ENCODE measurements around the gene CTNNA1.

Gene CTNNA1

DNA sequence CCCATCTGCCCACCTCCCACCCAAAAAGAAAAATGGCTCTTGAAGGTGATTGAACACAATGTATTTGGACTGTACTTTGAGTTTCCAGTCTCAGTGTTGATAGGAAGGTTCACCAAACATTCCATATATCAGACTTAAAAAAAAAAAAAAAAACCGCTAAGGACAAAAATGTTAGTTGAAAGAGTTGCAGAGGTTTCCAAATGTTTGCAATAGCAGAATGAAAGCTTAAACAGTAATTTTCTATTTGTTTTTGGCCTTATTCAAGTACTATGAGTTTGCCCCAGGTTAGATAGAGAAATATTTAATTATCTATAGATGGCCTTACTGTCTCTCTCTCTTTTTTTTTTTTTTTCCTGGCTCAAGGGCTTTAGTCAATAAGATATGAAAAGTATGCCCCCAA is 115.8 kb downstream of the CTNNA1 start:
- Histone ChIP-seq H3K36me3 (ENCODE audit: control insufficient read depth in 4 of 4, insufficient read depth in 4 of 4, low read length in 3 of 4) (peaks cover 0 to 2% (median under 1%) of the 10 kb centered on the region in 4 experiments), H3K27ac (ENCODE audit: insufficient read depth in 1 of 2, low read depth in 1 of 2, low read length in 2 of 2, poor library complexity in 1 of 2, severe bottlenecking in 2 of 2) (no peak overlapping the region), H3K9me3 (ENCODE audit: control extremely low read depth in 1 of 5, control insufficient read depth in 4 of 5, insufficient read depth in 2 of 5, low read depth in 1 of 5, low read length in 4 of 5) (peaks cover 0 to 1% (median 0%) of the 10 kb centered on the region in 5 experiments), H3K4me3 (ENCODE audit: control insufficient read depth in 1 of 7, extremely low read depth in 1 of 7, insufficient read depth in 4 of 7, low read depth in 2 of 7, low read length in 6 of 7) (no peak overlapping the region), H3K27me3 (replicated peaks in 2 of 5; ENCODE audit: control insufficient read depth in 4 of 5, insufficient read depth in 5 of 5, low read length in 4 of 5) (no peaks in the 10 kb centered on the region), H3K4me1 (ENCODE audit: control extremely low read depth in 1 of 4, control insufficient read depth in 4 of 4, insufficient read depth in 4 of 4, low read length in 3 of 4) (peaks cover 0 to 9% (median 6%) of the 10 kb centered on the region in 4 experiments)
- POLR2A ChIA-PET, result interaction anchor here (0.6 kb wide), 1 partner anchor 89 kb away, joined by 4 read pairs; no protein-coding TSS in a partner anchor
- DNase-seq, result no peak
- CTCF ChIA-PET, result interaction anchor here (0.6 to 1.4 kb wide), 2 partner anchors 11 to 517 kb away, joined by 3 read pairs; no protein-coding TSS in a partner anchor
- WGBS (ENCODE audit: insufficient coverage), result no CpG with 5 or more reads among the region's 1 CpG

DNA sequence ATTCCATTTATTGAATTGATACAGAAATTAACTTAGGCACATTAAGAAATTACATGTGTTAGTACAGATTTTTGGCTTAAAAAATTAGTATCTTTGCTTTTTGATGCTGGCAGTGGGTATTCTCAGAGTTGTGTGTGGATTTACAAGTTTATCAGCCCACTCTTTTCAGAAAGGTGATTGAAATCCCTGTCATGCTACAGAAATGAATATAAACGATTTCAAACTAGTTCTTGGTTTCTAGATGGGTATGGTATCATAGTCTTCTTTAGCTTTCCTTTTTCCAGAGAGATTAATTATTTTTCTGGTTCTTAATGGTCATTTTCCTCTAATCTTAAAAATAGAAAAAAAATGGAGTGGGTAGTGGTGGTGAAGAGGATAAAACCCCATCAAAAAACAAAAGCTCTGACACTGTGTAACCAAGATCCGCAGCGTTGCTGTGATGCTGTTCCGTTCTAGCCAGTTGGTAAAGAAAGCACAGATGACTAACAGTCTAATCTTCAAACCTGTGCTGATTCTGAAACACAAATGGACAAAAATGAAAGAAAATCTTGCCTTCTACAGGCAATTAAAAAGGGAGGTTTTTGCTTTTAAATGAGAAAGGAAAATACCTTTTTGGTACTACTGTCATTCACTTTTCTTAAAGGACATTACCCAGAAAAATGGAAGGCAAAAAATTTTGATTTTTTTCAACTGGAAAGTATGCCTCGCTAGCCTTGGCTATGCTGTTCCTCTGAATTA is 116.7 kb downstream of the CTNNA1 start:
- Histone ChIP-seq H3K4me1 (ENCODE audit: control extremely low read depth in 1 of 4, control insufficient read depth in 4 of 4, insufficient read depth in 4 of 4, low read length in 3 of 4) (peaks cover 0 to 9% (median 6%) of the 10 kb centered on the region in 4 experiments), H3K27ac (ENCODE audit: insufficient read depth in 1 of 2, low read depth in 1 of 2, low read length in 2 of 2, poor library complexity in 1 of 2, severe bottlenecking in 2 of 2) (no peak overlapping the region), H3K9me3 (ENCODE audit: control extremely low read depth in 1 of 5, control insufficient read depth in 4 of 5, insufficient read depth in 2 of 5, low read depth in 1 of 5, low read length in 4 of 5) (no peaks in the 10 kb centered on the region), H3K4me3 (ENCODE audit: control insufficient read depth in 1 of 7, extremely low read depth in 1 of 7, insufficient read depth in 4 of 7, low read depth in 2 of 7, low read length in 6 of 7) (no peak overlapping the region), H3K27me3 (replicated peaks in 2 of 5; ENCODE audit: control insufficient read depth in 4 of 5, insufficient read depth in 5 of 5, low read length in 4 of 5) (no peaks in the 10 kb centered on the region), H3K36me3 (ENCODE audit: control insufficient read depth in 4 of 4, insufficient read depth in 4 of 4, low read length in 3 of 4) (peaks cover 0 to 2% (median 0%) of the 10 kb centered on the region in 4 experiments)
- ChIA-PET POLR2A (interaction anchor here (0.6 kb wide), 1 partner anchor 90 kb away, joined by 4 read pairs; no protein-coding TSS in a partner anchor), CTCF (no interaction called here)
- DNase-seq, result no peak
- 89% methylated on average over 4 of the region's 5 CpGs for WGBS (ENCODE audit: insufficient coverage)

DNA sequence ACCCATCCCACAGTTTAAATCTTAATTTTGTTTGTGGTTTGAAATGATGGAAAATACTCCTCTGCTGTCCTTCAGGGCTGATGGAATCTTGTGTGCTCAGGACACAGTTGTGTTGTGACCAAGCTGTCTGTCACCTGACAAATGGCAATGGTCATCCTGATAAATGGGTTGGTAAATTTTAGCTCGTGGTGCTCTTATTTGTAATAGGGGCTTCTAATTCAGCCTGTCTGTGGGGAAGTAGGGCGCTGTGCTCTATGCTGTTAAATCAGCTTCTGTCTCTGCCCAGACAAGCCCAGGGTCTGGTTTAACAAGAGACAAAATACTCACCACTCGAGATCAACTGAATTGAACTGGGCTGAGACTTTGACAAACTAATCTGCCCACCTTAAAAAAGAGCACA is 117.4 kb downstream of the CTNNA1 start:
- 71% methylated on average over 1 of the region's 3 CpGs for WGBS (ENCODE audit: insufficient coverage)
- ChIA-PET CTCF (no interaction called here), POLR2A (no interaction called here)
- Histone ChIP-seq H3K36me3 (ENCODE audit: control insufficient read depth in 4 of 4, insufficient read depth in 4 of 4, low read length in 3 of 4) (peaks cover 0 to 2% (median 0%) of the 10 kb centered on the region in 4 experiments), H3K9me3 (ENCODE audit: control extremely low read depth in 1 of 5, control insufficient read depth in 4 of 5, insufficient read depth in 2 of 5, low read depth in 1 of 5, low read length in 4 of 5) (no peaks in the 10 kb centered on the region), H3K4me3 (ENCODE audit: control insufficient read depth in 1 of 7, extremely low read depth in 1 of 7, insufficient read depth in 4 of 7, low read depth in 2 of 7, low read length in 6 of 7) (no peak overlapping the region), H3K27ac (ENCODE audit: insufficient read depth in 1 of 2, low read depth in 1 of 2, low read length in 2 of 2, poor library complexity in 1 of 2, severe bottlenecking in 2 of 2) (no peak overlapping the region), H3K27me3 (replicated peaks in 2 of 5; ENCODE audit: control insufficient read depth in 4 of 5, insufficient read depth in 5 of 5, low read length in 4 of 5) (no peaks in the 10 kb centered on the region), H3K4me1 (ENCODE audit: control extremely low read depth in 1 of 4, control insufficient read depth in 4 of 4, insufficient read depth in 4 of 4, low read length in 3 of 4) (peaks cover 0 to 9% (median 6%) of the 10 kb centered on the region in 4 experiments)
- no peak for DNase-seq

DNA sequence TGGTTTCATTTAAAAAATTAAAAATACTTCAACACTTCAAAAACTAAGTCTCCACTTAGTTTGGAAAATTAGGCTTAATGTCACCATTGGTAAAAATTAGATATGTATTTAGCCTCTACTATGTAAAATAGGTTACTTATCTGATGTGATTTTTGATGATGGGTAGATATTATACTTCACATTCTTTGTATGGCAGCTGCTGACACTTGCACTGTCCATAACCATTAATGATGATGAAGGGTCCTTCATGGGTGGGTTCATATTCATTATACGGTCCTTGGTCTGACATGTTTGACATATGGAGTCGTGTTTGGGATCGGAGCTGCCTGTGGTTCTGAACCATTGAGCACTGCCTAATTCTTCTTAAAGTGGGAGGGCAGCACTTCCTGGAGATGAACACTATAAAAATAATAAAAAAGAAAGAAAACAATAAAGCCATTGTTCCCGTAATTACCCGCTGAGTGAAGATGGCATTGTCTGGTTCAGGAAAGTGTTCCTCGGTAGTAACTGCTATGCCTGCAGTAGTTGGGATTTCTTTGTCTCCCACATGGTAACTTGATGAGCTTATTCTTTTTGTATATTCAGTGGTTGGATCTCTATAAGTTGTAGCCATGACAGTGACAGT is 119.7 kb downstream of the CTNNA1 start:
- no peak overlapping the region for H3K4me3 ChIP-seq (ENCODE audit: control insufficient read depth in 1 of 7, extremely low read depth in 1 of 7, insufficient read depth in 4 of 7, low read depth in 2 of 7, low read length in 6 of 7)
- no peaks in the 10 kb centered on the region for H3K27me3 ChIP-seq (replicated peaks in 2 of 5; ENCODE audit: control insufficient read depth in 4 of 5, insufficient read depth in 5 of 5, low read length in 4 of 5)
- H3K4me1 ChIP-seq (ENCODE audit: control extremely low read depth in 1 of 4, control insufficient read depth in 4 of 4, insufficient read depth in 4 of 4, low read length in 3 of 4), result peaks cover 0 to 9% (median 6%) of the 10 kb centered on the region in 4 experiments
- peaks cover 0 to 2% (median 0%) of the 10 kb centered on the region in 4 experiments for H3K36me3 ChIP-seq (ENCODE audit: control insufficient read depth in 4 of 4, insufficient read depth in 4 of 4, low read length in 3 of 4)
- WGBS (ENCODE audit: insufficient coverage), result 100% methylated on average over 4 of the region's 6 CpGs
- ChIA-PET POLR2A (no interaction called here), CTCF (interaction anchor here (1.0 to 1.3 kb wide), 3 partner anchors 8 to 294 kb away, joined by 3 to 4 read pairs (median 3); no protein-coding TSS in a partner anchor)
- no peak for DNase-seq
- H3K27ac ChIP-seq (ENCODE audit: insufficient read depth in 1 of 2, low read depth in 1 of 2, low read length in 2 of 2, poor library complexity in 1 of 2, severe bottlenecking in 2 of 2), result no peak overlapping the region
- peaks cover 0 to 4% (median 2%) of the 10 kb centered on the region in 5 experiments for H3K9me3 ChIP-seq (ENCODE audit: control extremely low read depth in 1 of 5, control insufficient read depth in 4 of 5, insufficient read depth in 2 of 5, low read depth in 1 of 5, low read length in 4 of 5)

DNA sequence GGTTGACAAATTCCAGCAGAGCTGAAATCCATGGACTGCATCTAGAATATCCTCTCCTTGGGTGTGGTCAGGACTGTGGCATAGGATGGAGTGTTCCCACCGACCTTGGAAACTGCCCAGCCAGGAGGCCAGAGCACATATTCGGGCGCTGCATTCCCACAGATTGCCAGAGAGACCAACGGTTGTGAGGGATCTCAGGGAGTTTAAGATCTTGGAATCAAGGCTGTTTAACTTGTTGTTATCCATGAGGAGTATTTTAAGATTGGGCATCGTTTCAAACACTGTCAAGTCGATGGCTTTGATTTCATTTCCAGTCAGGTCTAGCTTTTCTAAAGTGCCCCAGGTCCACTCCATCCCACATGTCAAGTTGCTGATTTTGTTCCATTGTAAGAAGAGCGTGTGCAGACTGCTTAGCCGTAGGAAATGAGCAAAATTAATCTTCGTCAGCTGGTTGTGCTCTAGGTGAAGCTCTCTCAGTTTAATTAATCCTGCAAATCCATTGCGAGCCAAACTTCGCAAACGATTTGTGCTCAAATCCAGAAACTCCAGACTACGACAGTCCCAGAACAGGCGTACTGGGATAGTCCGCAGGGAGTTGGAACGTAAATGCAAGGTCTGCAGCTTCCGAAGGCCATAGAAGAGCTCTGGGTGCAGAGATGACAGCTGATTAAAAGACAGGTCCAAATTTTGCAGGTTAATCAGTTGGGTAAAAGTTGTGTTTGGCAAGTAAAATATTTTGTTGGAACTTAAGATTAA is 120.4 kb downstream of the CTNNA1 start:
- ChIA-PET CTCF (interaction anchor here (0.5 to 1.6 kb wide), 6 partner anchors 9 to 294 kb away, joined by 3 to 4 read pairs (median 4); no protein-coding TSS in a partner anchor), POLR2A (no interaction called here)
- peaks cover 0 to 4% (median 2%) of the 10 kb centered on the region in 5 experiments for H3K9me3 ChIP-seq (ENCODE audit: control extremely low read depth in 1 of 5, control insufficient read depth in 4 of 5, insufficient read depth in 2 of 5, low read depth in 1 of 5, low read length in 4 of 5)
- peaks cover 0 to 9% (median 6%) of the 10 kb centered on the region in 4 experiments for H3K4me1 ChIP-seq (ENCODE audit: control extremely low read depth in 1 of 4, control insufficient read depth in 4 of 4, insufficient read depth in 4 of 4, low read length in 3 of 4)
- H3K27ac ChIP-seq (ENCODE audit: insufficient read depth in 1 of 2, low read depth in 1 of 2, low read length in 2 of 2, poor library complexity in 1 of 2, severe bottlenecking in 2 of 2), result no peak overlapping the region
- WGBS (ENCODE audit: insufficient coverage), result 98% methylated on average over 16 of the region's 17 CpGs
- H3K4me3 ChIP-seq (ENCODE audit: control insufficient read depth in 1 of 7, extremely low read depth in 1 of 7, insufficient read depth in 4 of 7, low read depth in 2 of 7, low read length in 6 of 7), result no peak overlapping the region
- H3K27me3 ChIP-seq (replicated peaks in 2 of 5; ENCODE audit: control insufficient read depth in 4 of 5, insufficient read depth in 5 of 5, low read length in 4 of 5), result no peaks in the 10 kb centered on the region
- DNase-seq, result no peak
- H3K36me3 ChIP-seq (ENCODE audit: control insufficient read depth in 4 of 4, insufficient read depth in 4 of 4, low read length in 3 of 4), result peaks cover 0 to 2% (median 0%) of the 10 kb centered on the region in 4 experiments

DNA sequence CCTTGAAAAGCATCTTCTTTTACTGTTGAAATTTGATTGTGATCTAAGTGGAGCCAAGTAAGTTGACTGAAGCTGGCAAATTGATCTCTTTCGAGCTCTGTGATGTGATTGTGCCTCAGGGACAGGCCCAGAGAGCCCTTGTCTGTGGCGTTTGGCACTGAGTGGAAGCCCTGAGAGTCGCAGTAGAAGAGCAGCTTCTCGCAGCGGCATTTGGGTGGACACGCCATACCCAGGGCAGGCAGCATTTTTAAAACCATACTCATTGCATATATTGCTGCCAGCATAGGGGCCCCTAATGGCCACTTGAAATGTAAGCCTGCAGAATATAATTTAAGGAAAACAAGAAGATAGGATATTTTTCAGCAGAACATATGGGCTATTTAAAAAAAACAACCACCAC is 121.0 kb downstream of the CTNNA1 start:
- H3K27ac ChIP-seq (ENCODE audit: insufficient read depth in 1 of 2, low read depth in 1 of 2, low read length in 2 of 2, poor library complexity in 1 of 2, severe bottlenecking in 2 of 2), result no peak overlapping the region
- 100% methylated on average over 2 of the region's 6 CpGs for WGBS (ENCODE audit: insufficient coverage)
- H3K27me3 ChIP-seq (replicated peaks in 2 of 5; ENCODE audit: control insufficient read depth in 4 of 5, insufficient read depth in 5 of 5, low read length in 4 of 5), result no peaks in the 10 kb centered on the region
- no peak overlapping the region for H3K4me3 ChIP-seq (ENCODE audit: control insufficient read depth in 1 of 7, extremely low read depth in 1 of 7, insufficient read depth in 4 of 7, low read depth in 2 of 7, low read length in 6 of 7)
- ChIA-PET CTCF (interaction anchor here (1.0 to 1.6 kb wide), 3 partner anchors 8 to 48 kb away, joined by 3 to 4 read pairs (median 3); no protein-coding TSS in a partner anchor), POLR2A (no interaction called here)
- peaks cover 0 to 2% (median 0%) of the 10 kb centered on the region in 4 experiments for H3K36me3 ChIP-seq (ENCODE audit: control insufficient read depth in 4 of 4, insufficient read depth in 4 of 4, low read length in 3 of 4)
- H3K4me1 ChIP-seq (ENCODE audit: control extremely low read depth in 1 of 4, control insufficient read depth in 4 of 4, insufficient read depth in 4 of 4, low read length in 3 of 4), result peaks cover 0 to 9% (median 6%) of the 10 kb centered on the region in 4 experiments
- DNase-seq, result no peak
- peaks cover 0 to 4% (median 2%) of the 10 kb centered on the region in 5 experiments for H3K9me3 ChIP-seq (ENCODE audit: control extremely low read depth in 1 of 5, control insufficient read depth in 4 of 5, insufficient read depth in 2 of 5, low read depth in 1 of 5, low read length in 4 of 5)
